Measurements from ENCODE around the gene ELAPOR1. TPM values are rescaled to one million over a fixed set of nuclear protein-coding genes. Genes with fewer than 3 reads are reported as not detected.
A peak's percentile ranks its signal among the peaks of the same experiment; 100 is the strongest.

The ELAPOR1 gene
- total and polyA plus RNA-seq, 9 of the 15 experiments (the other 6 are each of a cell fraction or from before 2014, with no cell fraction given) = 0.07 to 1.2 (median 0.18) TPM

DNA sequence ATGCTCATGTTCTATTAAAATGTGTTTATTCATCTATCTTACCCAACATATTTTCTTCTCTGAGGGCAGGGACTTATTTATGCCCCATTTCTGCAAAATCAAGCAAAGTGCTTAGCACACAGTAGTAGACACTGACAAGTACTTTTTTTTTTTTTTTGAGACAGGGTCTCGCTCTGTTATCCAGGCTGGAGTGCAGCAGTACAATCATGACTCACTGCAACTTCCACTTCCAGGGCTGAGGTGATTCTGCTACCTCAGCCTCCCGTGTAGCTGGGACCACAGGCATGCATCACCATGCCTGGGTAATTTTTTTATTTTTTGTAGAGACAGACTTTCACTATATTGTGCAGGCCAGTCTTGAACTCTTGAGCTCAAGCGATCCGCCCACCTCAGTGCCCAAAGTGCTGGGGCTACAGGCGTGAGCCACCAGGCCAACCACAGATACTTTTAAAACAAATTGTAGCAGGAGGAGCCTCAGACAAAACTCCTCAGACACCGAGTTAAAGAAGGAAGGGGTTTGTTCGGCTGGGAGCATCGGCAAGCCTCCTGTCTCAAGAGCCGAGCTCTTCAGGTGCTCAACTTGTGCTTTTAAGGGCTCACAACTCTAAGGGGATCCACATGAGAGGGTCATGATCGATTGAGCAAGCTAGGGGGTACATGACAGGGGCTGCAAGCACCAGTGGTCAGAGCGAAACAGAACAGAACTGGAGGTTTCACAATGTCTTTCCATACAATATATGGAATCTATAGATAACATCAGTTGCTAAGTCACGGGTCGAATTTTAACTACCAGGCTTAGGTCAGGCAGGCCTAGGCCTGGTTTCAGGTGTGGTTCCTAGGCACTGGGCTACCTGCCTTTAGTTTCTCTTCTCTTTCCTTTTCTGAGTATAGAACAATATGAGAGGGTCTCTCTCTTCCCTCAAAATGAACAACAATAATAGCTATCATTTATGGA is 29.1 kb upstream of the ELAPOR1 start (continued):
- TF ChIP-seq, protein P1, sequence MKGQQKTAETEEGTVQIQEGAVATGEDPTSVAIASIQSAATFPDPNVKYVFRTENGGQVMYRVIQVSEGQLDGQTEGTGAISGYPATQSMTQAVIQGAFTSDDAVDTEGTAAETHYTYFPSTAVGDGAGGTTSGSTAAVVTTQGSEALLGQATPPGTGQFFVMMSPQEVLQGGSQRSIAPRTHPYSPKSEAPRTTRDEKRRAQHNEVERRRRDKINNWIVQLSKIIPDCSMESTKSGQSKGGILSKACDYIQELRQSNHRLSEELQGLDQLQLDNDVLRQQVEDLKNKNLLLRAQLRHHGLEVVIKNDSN (CRISPR knock-in tag; IDR thresholded peaks at IDR 0.05) = no peak
- TF ChIP-seq NR1H2 (CRISPR knock-in tag; IDR thresholded peaks at IDR 0.05) (no peak), ZNF24 (IDR thresholded peaks at IDR 0.05) (no peak), NR2C1 (IDR thresholded peaks at IDR 0.05) (no peak), NR2C1 (tag; IDR thresholded peaks at IDR 0.05) (peak; percentile 61; the same call in 1 of the 2 replicates), XRCC4 (IDR thresholded peaks at IDR 0.05; ENCODE audit: extremely low read depth, insufficient read depth, insufficient read length) (no peak), MCM7 (IDR thresholded peaks at IDR 0.05) (no peak), POLR3G (IDR thresholded peaks at IDR 0.05; ENCODE audit: extremely low read depth, insufficient read length, insufficient replicate concordance) (no peak), JUNB (CRISPR knock-in tag; conservative IDR thresholded peaks at IDR 0.05) (no peak)
- TF ChIP-seq, protein P2, sequence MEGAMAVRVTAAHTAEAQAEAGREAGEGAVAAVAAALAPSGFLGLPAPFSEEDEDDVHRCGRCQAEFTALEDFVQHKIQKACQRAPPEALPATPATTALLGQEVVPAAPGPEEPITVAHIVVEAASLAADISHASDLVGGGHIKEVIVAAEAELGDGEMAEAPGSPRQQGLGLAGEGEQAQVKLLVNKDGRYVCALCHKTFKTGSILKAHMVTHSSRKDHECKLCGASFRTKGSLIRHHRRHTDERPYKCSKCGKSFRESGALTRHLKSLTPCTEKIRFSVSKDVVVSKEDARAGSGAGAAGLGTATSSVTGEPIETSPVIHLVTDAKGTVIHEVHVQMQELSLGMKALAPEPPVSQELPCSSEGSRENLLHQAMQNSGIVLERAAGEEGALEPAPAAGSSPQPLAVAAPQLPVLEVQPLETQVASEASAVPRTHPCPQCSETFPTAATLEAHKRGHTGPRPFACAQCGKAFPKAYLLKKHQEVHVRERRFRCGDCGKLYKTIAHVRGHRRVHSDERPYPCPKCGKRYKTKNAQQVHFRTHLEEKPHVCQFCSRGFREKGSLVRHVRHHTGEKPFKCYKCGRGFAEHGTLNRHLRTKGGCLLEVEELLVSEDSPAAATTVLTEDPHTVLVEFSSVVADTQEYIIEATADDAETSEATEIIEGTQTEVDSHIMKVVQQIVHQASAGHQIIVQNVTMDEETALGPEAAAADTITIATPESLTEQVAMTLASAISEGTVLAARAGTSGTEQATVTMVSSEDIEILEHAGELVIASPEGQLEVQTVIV (CRISPR knock-in tag; IDR thresholded peaks at IDR 0.05; ENCODE audit: borderline replicate concordance) = no peak
- TF ChIP-seq, protein P3, sequence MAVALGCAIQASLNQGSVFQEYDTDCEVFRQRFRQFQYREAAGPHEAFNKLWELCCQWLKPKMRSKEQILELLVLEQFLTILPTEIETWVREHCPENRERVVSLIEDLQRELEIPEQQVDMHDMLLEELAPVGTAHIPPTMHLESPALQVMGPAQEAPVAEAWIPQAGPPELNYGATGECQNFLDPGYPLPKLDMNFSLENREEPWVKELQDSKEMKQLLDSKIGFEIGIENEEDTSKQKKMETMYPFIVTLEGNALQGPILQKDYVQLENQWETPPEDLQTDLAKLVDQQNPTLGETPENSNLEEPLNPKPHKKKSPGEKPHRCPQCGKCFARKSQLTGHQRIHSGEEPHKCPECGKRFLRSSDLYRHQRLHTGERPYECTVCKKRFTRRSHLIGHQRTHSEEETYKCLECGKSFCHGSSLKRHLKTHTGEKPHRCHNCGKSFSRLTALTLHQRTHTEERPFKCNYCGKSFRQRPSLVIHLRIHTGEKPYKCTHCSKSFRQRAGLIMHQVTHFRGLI (CRISPR knock-in tag; IDR thresholded peaks at IDR 0.05) = no peak
- TF ChIP-seq, protein P4, sequence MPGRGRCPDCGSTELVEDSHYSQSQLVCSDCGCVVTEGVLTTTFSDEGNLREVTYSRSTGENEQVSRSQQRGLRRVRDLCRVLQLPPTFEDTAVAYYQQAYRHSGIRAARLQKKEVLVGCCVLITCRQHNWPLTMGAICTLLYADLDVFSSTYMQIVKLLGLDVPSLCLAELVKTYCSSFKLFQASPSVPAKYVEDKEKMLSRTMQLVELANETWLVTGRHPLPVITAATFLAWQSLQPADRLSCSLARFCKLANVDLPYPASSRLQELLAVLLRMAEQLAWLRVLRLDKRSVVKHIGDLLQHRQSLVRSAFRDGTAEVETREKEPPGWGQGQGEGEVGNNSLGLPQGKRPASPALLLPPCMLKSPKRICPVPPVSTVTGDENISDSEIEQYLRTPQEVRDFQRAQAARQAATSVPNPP (IDR thresholded peaks at IDR 0.05; ENCODE audit: borderline replicate concordance, insufficient read depth, insufficient read length) = no peak
- TF ChIP-seq, protein P5, sequence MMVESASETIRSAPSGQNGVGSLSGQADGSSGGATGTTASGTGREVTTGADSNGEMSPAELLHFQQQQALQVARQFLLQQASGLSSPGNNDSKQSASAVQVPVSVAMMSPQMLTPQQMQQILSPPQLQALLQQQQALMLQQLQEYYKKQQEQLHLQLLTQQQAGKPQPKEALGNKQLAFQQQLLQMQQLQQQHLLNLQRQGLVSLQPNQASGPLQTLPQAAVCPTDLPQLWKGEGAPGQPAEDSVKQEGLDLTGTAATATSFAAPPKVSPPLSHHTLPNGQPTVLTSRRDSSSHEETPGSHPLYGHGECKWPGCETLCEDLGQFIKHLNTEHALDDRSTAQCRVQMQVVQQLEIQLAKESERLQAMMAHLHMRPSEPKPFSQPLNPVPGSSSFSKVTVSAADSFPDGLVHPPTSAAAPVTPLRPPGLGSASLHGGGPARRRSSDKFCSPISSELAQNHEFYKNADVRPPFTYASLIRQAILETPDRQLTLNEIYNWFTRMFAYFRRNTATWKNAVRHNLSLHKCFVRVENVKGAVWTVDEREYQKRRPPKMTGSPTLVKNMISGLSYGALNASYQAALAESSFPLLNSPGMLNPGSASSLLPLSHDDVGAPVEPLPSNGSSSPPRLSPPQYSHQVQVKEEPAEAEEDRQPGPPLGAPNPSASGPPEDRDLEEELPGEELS (CRISPR knock-in tag; IDR thresholded peaks at IDR 0.05; ENCODE audit: borderline replicate concordance) = no peak
- TF ChIP-seq, protein P6, sequence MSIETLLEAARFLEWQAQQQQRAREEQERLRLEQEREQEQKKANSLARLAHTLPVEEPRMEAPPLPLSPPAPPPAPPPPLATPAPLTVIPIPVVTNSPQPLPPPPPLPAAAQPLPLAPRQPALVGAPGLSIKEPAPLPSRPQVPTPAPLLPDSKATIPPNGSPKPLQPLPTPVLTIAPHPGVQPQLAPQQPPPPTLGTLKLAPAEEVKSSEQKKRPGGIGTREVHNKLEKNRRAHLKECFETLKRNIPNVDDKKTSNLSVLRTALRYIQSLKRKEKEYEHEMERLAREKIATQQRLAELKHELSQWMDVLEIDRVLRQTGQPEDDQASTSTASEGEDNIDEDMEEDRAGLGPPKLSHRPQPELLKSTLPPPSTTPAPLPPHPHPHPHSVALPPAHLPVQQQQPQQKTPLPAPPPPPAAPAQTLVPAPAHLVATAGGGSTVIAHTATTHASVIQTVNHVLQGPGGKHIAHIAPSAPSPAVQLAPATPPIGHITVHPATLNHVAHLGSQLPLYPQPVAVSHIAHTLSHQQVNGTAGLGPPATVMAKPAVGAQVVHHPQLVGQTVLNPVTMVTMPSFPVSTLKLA (conservative IDR thresholded peaks at IDR 0.05) = no peak
- TF ChIP-seq, protein P7, sequence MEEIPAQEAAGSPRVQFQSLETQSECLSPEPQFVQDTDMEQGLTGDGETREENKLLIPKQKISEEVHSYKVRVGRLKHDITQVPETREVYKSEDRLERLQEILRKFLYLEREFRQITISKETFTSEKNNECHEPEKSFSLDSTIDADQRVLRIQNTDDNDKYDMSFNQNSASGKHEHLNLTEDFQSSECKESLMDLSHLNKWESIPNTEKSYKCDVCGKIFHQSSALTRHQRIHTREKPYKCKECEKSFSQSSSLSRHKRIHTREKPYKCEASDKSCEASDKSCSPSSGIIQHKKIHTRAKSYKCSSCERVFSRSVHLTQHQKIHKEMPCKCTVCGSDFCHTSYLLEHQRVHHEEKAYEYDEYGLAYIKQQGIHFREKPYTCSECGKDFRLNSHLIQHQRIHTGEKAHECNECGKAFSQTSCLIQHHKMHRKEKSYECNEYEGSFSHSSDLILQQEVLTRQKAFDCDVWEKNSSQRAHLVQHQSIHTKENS (CRISPR knock-in tag; IDR thresholded peaks at IDR 0.05) = no peak

Data from K562 (cell line).